Measurements from ENCODE around the gene TADA3. TPM values are rescaled to one million over a fixed set of nuclear protein-coding genes. Genes with fewer than 3 reads are reported as not detected.

TADA3 gene
- total RNA-seq, 3 donors from 2014 or later = 66.1 to 73.4 (median 70.1) TPM

- DNase-seq (ENCODE audit: low spot score in 2 of 2) = no peak
- intact Hi-C loops (cut with DNase I; ENCODE audit: low total_unique reads) = no loop called here
- Histone ChIP-seq H3K4me1 (no peaks in the 10 kb centered on the region), H3K27ac (no peak overlapping the region), H3K27me3 (no peaks in the 10 kb centered on the region), H3K9me3 (no peaks in the 10 kb centered on the region), H3K4me3 (no peak overlapping the region), H3K36me3 (peaks cover 27% of the 10 kb centered on the region)
- TF ChIP-seq POLR2AphosphoS5 (IDR thresholded peaks at IDR 0.05) = no peak
- TF ChIP-seq CTCF (IDR thresholded peaks at IDR 0.05) = no peak
- no peak for TF ChIP-seq POLR2A (IDR thresholded peaks at IDR 0.05)
Observed at GRCh38 chr3:9743548-9743947, 48.7 kb downstream of the TADA3 start.

GRCh38 chr3:9742560-9742959, 49.7 kb downstream of the TADA3 start:
- H3K36me3 ChIP-seq = peaks cover 27% of the 10 kb centered on the region
- H3K4me1 ChIP-seq = no peaks in the 10 kb centered on the region
- TF ChIP-seq POLR2A (IDR thresholded peaks at IDR 0.05) = no peak
- TF ChIP-seq POLR2AphosphoS5 (IDR thresholded peaks at IDR 0.05) = no peak
- no peak for TF ChIP-seq CTCF (IDR thresholded peaks at IDR 0.05)
- H3K27ac ChIP-seq = no peak overlapping the region
- DNase-seq (ENCODE audit: low spot score in 2 of 2) = no peak
- H3K4me3 ChIP-seq = no peak overlapping the region
- H3K27me3 ChIP-seq = no peaks in the 10 kb centered on the region
- H3K9me3 ChIP-seq = no peaks in the 10 kb centered on the region
- intact Hi-C loops (cut with DNase I; ENCODE audit: low total_unique reads) = no loop called here

GRCh38 chr3:9739181-9739580, 53.1 kb downstream of the TADA3 start:
- H3K27me3 ChIP-seq = no peaks in the 10 kb centered on the region
- no peaks in the 10 kb centered on the region for H3K9me3 ChIP-seq
- H3K36me3 ChIP-seq = peaks cover 20% of the 10 kb centered on the region
- TF ChIP-seq POLR2AphosphoS5 (IDR thresholded peaks at IDR 0.05) (no peak), CTCF (IDR thresholded peaks at IDR 0.05) (no peak), POLR2A (IDR thresholded peaks at IDR 0.05) (no peak)
- no peak overlapping the region for H3K4me3 ChIP-seq
- H3K4me1 ChIP-seq = no peaks in the 10 kb centered on the region
- DNase-seq (ENCODE audit: low spot score in 2 of 2) = no peak
- H3K27ac ChIP-seq = no peak overlapping the region
- intact Hi-C loops (cut with DNase I; ENCODE audit: low total_unique reads) = no loop called here

GRCh38 chr3:9736831-9737230, 55.4 kb downstream of the TADA3 start:
- Histone ChIP-seq H3K27ac (no peak overlapping the region), H3K4me1 (peaks cover 8 to 20% of the 10 kb centered on the region in 2 donors), H3K9me3 (no peaks in the 10 kb centered on the region), H3K4me3 (no peak overlapping the region), H3K27me3 (no peaks in the 10 kb centered on the region), H3K36me3 (peaks cover 12% of the 10 kb centered on the region)
- TF ChIP-seq POLR2AphosphoS5 (IDR thresholded peaks at IDR 0.05) (no peak), CTCF (IDR thresholded peaks at IDR 0.05) (no peak), POLR2A (IDR thresholded peaks at IDR 0.05) (no peak)
- intact Hi-C loops (cut with DNase I; ENCODE audit: low total_unique reads) = no loop called here
- no peak for DNase-seq (ENCODE audit: low spot score in 2 of 2)

GRCh38 chr3:9732740-9733115, 59.5 kb downstream of the TADA3 start:
- peak in 1 of 2 donors; percentile 31 for DNase-seq (ENCODE audit: low spot score in 2 of 2)
- intact Hi-C loops (cut with DNase I; ENCODE audit: low total_unique reads) = no loop called here
- Histone ChIP-seq H3K9me3 (no peaks in the 10 kb centered on the region), H3K4me1 (peaks cover 8 to 20% of the 10 kb centered on the region in 2 donors), H3K4me3 (peak overlapping the region; percentile 74 to 100 (median 99)), H3K36me3 (no peaks in the 10 kb centered on the region), H3K27me3 (no peaks in the 10 kb centered on the region), H3K27ac (peak overlapping the region; percentile 45 to 98)
- TF ChIP-seq POLR2A (IDR thresholded peaks at IDR 0.05) = no peak
- no peak for TF ChIP-seq POLR2AphosphoS5 (IDR thresholded peaks at IDR 0.05)
- TF ChIP-seq CTCF (IDR thresholded peaks at IDR 0.05) = no peak

Measured in breast epithelium (tissue), 4 donors.